ENCODE results near the gene IGLON5.

IGLON5 gene

GRCh38 chr19:51327066-51328001, 15.9 kb downstream of the IGLON5 start:
- no peak overlapping the region for H3K4me3 ChIP-seq (ENCODE audit: control insufficient read depth, low read depth, low read length)
- TF ChIP-seq CTCF (IDR thresholded peaks at IDR 0.05; ENCODE audit: control insufficient read depth, insufficient read depth, low read depth, low read length, missing control alignments) = no peak
- DNase-seq (ENCODE audit: low read depth) = no peak

GRCh38 chr19:51329411-51329810, 18.0 kb downstream of the IGLON5 start:
- DNase-seq (ENCODE audit: low read depth) = no peak
- no peak for TF ChIP-seq CTCF (IDR thresholded peaks at IDR 0.05; ENCODE audit: control insufficient read depth, insufficient read depth, low read depth, low read length, missing control alignments)
- no peak overlapping the region for H3K4me3 ChIP-seq (ENCODE audit: control insufficient read depth, low read depth, low read length)

GRCh38 chr19:51330366-51330765, 18.9 kb downstream of the IGLON5 start:
- no peak overlapping the region for H3K4me3 ChIP-seq (ENCODE audit: control insufficient read depth, low read depth, low read length)
- no peak for DNase-seq (ENCODE audit: low read depth)
- no peak for TF ChIP-seq CTCF (IDR thresholded peaks at IDR 0.05; ENCODE audit: control insufficient read depth, insufficient read depth, low read depth, low read length, missing control alignments)

- H3K4me3 ChIP-seq (ENCODE audit: control insufficient read depth, low read depth, low read length) = no peak overlapping the region
- no peak for TF ChIP-seq CTCF (IDR thresholded peaks at IDR 0.05; ENCODE audit: control insufficient read depth, insufficient read depth, low read depth, low read length, missing control alignments)
- DNase-seq (ENCODE audit: low read depth) = no peak
These were observed 19.7 kb downstream of the IGLON5 start for GRCh38 chr19:51331193-51331592.

GRCh38 chr19:51331716-51332115, 20.3 kb downstream of the IGLON5 start:
- no peak overlapping the region for H3K4me3 ChIP-seq (ENCODE audit: control insufficient read depth, low read depth, low read length)
- no peak for DNase-seq (ENCODE audit: low read depth)
- no peak for TF ChIP-seq CTCF (IDR thresholded peaks at IDR 0.05; ENCODE audit: control insufficient read depth, insufficient read depth, low read depth, low read length, missing control alignments)

GRCh38 chr19:51333836-51334460, 22.5 kb downstream of the IGLON5 start:
- TF ChIP-seq CTCF (IDR thresholded peaks at IDR 0.05; ENCODE audit: control insufficient read depth, insufficient read depth, low read depth, low read length, missing control alignments) = no peak
- no peak for DNase-seq (ENCODE audit: low read depth)
- no peak overlapping the region for H3K4me3 ChIP-seq (ENCODE audit: control insufficient read depth, low read depth, low read length)

All from AG09309 (cell line).